A673 (cell line): ENCODE data around the gene WNT3. TPM values are rescaled to one million over a fixed set of nuclear protein-coding genes. Genes with fewer than 3 reads are reported as not detected.

Source experiments
- BruUV-seq: library from RNA; stranded (reverse); fragments of 400-500 nt; replicated peaks from 2 replicates; lab custom pipeline; 2021; lab: Mats Ljungman, UMichigan
- CTCF ChIA-PET: fragments of 300-600 bp; sonication (Branson Sonifier 250); formaldehyde crosslinking; loops from one replicate; lab custom pipeline; 2022; ENCODE audit warnings: antibody characterized with exemption; lab: Charles Lee
- POLR2A ChIA-PET: fragments of 300-600 bp; sonication (Branson Sonifier 250); formaldehyde crosslinking; loops from one replicate; lab custom pipeline; 2022; ENCODE audit warnings: antibody characterized with exemption; ENCODE audit not compliant: low non-redundant PET; lab: Charles Lee
- DNase-seq: peaks from one replicate; pipeline ENCODE4 v3.0.0-alpha.2; 2015; ENCODE audit warnings: low spot score
- H3K27ac ChIP-seq: fragments of 200-600 bp; sonication (generic); 2 replicates; pipeline ENCODE4 v1.5.1; 2016; ENCODE audit warnings: mixed run types, low read depth, mild to moderate bottlenecking, mixed read lengths, antibody characterized with exemption, low read length; ENCODE audit not compliant: poor library complexity, severe bottlenecking
- H3K27me3 ChIP-seq: fragments of 200-600 bp; sonication (generic); replicated peaks from 2 replicates; pipeline ENCODE4 v1.6.1; 2017; ENCODE audit warnings: mixed run types, low read depth, mild to moderate bottlenecking, mixed read lengths, antibody characterized with exemption, low read length; ENCODE audit not compliant: insufficient read depth, poor library complexity
- H3K36me3 ChIP-seq: fragments of 200-600 bp; sonication (generic); 2 replicates; pipeline ENCODE4 v1.6.1; 2016; ENCODE audit warnings: mixed run types, mild to moderate bottlenecking, mixed read lengths, antibody characterized with exemption, low read length; ENCODE audit not compliant: insufficient read depth, poor library complexity, severe bottlenecking
- H3K4me1 ChIP-seq: fragments of 200-600 bp; sonication (generic); 2 replicates; pipeline ENCODE4 v1.6.1; 2017; ENCODE audit warnings: mixed run types, mild to moderate bottlenecking, mixed read lengths, antibody characterized with exemption, low read length; ENCODE audit not compliant: insufficient read depth, poor library complexity, severe bottlenecking
- H3K4me3 ChIP-seq: fragments of 200-600 bp; sonication (generic); 2 replicates; pipeline ENCODE4 v1.5.1; 2016; ENCODE audit warnings: low read depth, mixed run types, mild to moderate bottlenecking, mixed read lengths, low read length; ENCODE audit not compliant: poor library complexity, severe bottlenecking
- H3K9me3 ChIP-seq: fragments of 200-600 bp; sonication (generic); 2 replicates; pipeline ENCODE4 v1.6.1; 2016; ENCODE audit warnings: mixed run types, low read depth, mild to moderate bottlenecking, mixed read lengths, antibody characterized with exemption, low read length; ENCODE audit not compliant: poor library complexity, severe bottlenecking
- CTCF ChIP-seq: fragments of 300-800, 200-600 bp; sonication (generic); conservative IDR thresholded peaks from 2 replicates; pipeline ENCODE4 v1.5.1; 2017; ENCODE audit warnings: low read depth, mild to moderate bottlenecking, antibody characterized with exemption, low read length, moderate library complexity, mixed read lengths
- EZH2 ChIP-seq: fragments of 200-600 bp; sonication (generic); IDR thresholded peaks from 2 replicates; pipeline ENCODE4 v1.6.1; 2017; ENCODE audit warnings: borderline replicate concordance, low read depth, mild to moderate bottlenecking, mixed read lengths, antibody characterized with exemption, low read length; ENCODE audit not compliant: poor library complexity, severe bottlenecking
- intact Hi-C: fragments of 100-400 bp; cut with micrococcal nuclease; formaldehyde crosslinking; loops from one replicate; pipeline ENCODE4 v1.10.0; 2022; ENCODE audit not compliant: unreplicated experiment
- total RNA-seq: library from RNA; stranded (reverse); gene quantifications from 2 replicates; pipeline ENCODE4 v1.2.3, GENCODE V29; 2021

The WNT3 gene
- total RNA-seq, 1 experiment from 2014 or later = 1.3 TPM

DNA sequence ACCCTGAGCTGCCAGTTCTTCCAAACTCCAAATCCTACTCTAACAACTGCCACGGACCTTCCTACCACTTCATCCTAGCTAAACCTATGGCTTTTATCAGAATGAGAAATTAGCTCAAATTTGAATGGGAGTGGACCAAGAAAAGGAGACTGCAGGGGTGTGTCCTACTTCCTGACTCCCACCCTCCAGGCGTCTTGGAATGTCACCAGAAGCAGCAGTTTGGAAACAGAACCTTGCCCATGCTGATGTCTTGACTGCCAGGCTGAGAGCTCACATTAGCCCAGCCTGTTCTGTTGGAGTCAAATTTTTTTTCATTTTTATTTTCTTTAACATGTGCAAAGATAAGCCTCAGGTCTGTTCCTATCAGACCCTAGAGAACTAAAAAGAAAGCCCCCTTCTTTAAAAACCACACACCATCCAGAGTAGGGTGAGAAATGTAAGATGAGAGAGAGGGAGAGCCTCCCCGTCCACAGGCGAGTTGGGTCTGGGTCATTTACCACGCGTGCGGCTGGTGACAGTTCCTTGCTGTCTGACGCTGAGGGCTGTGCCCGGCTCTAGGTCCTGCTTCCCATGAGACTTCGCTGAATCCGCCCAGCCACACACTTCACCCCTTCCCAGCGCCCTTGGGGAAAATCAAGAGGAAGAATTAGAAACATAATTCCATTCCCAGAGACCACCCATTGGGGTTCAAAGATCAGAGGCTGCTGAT is 54.3 kb downstream of the WNT3 start:
- intact Hi-C loops = no loop called here
- no peaks in the 10 kb centered on the region for H3K36me3 ChIP-seq
- H3K27me3 ChIP-seq = no peaks in the 10 kb centered on the region
- TF ChIP-seq CTCF (no peak), EZH2 (no peak)
- no peaks in the 10 kb centered on the region for H3K9me3 ChIP-seq
- H3K4me3 ChIP-seq = no peak overlapping the region
- no TSS peak for BruUV-seq
- CTCF ChIA-PET = no interaction called here
- no peak overlapping the region for H3K27ac ChIP-seq
- DNase-seq = no peak
- POLR2A ChIA-PET = no interaction called here
- no peaks in the 10 kb centered on the region for H3K4me1 ChIP-seq

DNA sequence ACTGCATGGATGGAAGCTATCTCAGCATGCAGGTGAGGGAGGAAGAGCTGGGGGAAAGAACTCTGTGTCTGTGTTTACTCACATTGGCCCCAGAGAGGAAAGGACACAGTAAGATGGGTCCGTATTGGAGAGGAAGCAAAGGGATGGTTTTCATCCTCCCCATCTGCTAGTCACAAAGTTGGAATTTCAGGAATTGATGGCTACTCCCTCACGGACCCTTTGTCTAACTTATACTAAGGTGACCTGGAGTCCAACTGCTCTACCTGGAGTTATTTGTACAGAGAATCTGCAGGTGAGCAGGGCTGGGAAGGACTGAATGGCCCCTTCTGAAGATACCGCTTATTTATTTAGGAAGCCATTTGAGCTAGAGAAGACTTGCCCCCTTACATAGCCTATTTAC is 55.1 kb downstream of the WNT3 start:
- H3K4me1 ChIP-seq = no peaks in the 10 kb centered on the region
- no peak overlapping the region for H3K27ac ChIP-seq
- DNase-seq = no peak
- ChIA-PET CTCF (no interaction called here), POLR2A (no interaction called here)
- H3K9me3 ChIP-seq = no peaks in the 10 kb centered on the region
- intact Hi-C loops = no loop called here
- H3K4me3 ChIP-seq = no peak overlapping the region
- TF ChIP-seq CTCF (no peak), EZH2 (no peak)
- no peaks in the 10 kb centered on the region for H3K27me3 ChIP-seq
- H3K36me3 ChIP-seq = no peaks in the 10 kb centered on the region
- BruUV-seq = no TSS peak

DNA sequence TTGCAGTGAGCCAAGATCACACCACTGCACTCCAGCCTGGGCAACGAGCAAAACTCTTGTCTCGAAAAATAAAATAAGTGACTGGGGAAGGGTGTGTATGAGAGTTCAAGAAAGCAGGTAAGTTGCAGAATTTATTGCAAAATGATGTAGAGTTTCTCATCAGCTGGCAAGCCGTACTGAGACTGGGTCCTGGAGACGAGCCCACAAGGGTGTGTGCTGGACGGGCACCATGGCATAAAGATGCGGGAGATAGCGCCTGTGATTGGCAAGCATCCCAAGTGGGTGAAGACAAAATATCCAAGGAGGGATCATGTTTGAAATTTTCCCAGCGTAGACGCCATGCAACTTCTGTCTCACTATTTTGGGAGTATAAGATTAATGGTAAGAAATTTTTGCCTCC is 59.4 kb downstream of the WNT3 start:
- no peaks in the 10 kb centered on the region for H3K36me3 ChIP-seq
- intact Hi-C loops = no loop called here
- H3K9me3 ChIP-seq = no peaks in the 10 kb centered on the region
- CTCF ChIA-PET = no interaction called here
- no TSS peak for BruUV-seq
- TF ChIP-seq EZH2 (no peak), CTCF (no peak)
- no peaks in the 10 kb centered on the region for H3K27me3 ChIP-seq
- DNase-seq = no peak
- no peaks in the 10 kb centered on the region for H3K4me1 ChIP-seq
- no peak overlapping the region for H3K4me3 ChIP-seq
- POLR2A ChIA-PET = no interaction called here
- no peak overlapping the region for H3K27ac ChIP-seq
